Activated T-helper 1 cell treated with Interleukin-2 at 50 U/mL for 16 hours (primary cell): ENCODE measurements around the gene MYBL2.
"Not testable (repeated sequence)": the region's sequence is repeated elsewhere in the genome, so short reads cannot be mapped to it uniquely, and the experiment has no call there.

Experiments
- DNase-seq: peaks from one replicate; pipeline ENCODE4 v3.0.0-alpha.2; 2020; ENCODE audit warnings: low read depth

Gene MYBL2

DNA sequence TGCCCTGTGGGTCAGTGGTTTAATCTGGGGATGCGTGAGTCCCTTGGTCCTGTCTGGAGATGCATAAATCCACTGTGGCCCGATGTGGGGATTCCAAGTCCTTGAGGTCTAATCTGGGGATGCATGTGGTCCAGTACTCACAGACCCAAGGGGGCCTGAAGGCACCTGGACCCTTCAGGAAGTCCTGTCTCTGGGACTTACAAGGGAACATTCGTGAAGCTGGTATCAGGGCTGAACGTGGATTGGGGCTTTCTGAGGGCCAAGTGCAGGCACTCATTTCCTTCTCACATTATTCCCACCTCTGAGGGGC is 85.1 kb downstream of the MYBL2 start:
- no peak for DNase-seq

DNA sequence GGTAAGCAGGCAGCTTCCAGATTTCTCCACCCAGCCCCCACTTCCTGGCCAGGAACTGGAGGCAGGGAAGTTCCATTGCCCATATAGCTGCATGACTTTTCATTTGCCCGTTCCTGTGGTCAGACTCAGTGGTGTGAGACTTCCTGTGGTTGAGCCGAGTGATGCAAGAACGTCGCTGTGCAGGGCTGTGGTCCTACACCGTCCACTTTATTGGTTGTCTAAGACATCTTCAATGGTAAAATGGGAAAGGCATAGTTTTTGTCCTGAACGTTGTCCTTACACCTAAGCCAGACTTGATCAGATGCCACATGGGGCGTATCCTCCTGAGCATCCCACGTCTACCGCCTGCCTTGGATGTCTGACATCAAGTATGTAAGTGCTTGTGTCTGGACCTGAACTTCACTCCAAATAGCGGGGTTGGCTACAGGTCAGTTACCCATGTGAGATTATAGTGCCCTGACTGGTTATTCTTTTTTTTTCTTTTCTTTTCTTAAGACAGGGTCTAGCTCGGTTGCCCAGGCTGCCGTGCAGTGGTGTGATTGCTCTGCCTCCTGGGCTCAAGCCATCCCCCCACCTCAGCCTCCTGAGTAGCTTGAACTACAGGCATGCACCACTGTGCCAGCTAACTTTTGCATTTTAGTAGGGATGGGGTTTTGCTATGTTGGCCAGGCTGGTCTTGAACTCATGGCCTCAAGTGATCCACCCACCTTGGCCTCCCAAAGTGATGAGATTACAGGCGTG is 85.8 kb downstream of the MYBL2 start:
- no peak for DNase-seq

DNA sequence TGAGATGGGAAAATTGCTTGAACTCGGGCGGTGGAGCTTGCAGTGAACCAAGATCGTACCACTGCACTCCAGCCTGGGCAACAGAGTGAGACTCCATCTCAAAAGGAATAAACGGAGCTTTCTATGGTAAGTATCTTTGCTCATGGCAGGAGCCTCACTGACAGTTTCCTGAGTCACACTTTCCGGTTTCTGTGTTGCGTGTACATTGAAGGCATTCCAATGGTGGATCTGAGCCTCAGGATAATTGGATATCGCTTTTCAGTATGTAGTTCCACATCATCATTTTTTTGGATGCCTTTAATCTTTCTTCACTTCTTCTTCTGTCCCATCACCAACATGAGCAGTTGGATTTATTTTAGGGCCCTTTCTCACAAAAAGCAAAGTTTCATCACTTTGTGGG is 88.5 kb downstream of the MYBL2 start:
- no peak for DNase-seq

DNA sequence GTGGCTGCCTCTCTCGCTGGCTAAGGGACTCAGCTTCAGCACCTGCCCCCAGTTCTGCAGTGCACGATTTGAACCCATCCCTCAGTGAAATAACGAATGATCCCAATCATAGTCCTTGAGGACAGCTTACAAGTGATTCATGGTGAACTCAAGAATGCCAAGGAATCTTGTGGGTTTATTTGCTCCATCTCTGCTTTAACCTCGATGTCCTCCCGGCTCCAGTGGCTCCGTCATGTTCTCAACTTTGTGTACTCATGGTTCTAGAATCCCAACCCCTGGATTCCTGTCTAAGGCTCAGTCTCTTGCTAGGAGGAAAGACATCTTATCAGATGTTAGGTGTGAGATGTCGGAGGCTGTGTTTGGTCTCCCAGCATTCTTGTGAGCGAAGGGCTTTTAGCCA is 88.9 kb downstream of the MYBL2 start:
- DNase-seq: no peak

DNA sequence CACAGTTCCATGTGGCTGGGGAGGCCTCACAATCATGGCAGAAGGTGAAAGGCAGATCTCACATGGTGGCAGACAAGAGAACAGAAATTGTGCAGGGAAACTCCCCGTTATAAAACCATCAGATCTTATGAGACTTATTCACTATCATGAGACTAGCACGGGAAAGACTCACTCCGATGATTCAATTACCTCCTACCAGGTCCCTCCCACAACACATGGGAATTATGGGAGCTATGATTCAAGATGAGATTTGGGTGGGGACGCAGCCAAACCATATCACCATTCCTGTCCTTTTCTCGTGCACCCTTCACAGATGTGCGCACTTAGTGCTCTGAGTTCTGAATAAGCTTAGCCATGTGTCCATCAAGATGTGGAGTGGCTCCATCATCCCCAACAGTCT is 91.0 kb downstream of the MYBL2 start:
- DNase-seq: not testable (repeated sequence)

DNA sequence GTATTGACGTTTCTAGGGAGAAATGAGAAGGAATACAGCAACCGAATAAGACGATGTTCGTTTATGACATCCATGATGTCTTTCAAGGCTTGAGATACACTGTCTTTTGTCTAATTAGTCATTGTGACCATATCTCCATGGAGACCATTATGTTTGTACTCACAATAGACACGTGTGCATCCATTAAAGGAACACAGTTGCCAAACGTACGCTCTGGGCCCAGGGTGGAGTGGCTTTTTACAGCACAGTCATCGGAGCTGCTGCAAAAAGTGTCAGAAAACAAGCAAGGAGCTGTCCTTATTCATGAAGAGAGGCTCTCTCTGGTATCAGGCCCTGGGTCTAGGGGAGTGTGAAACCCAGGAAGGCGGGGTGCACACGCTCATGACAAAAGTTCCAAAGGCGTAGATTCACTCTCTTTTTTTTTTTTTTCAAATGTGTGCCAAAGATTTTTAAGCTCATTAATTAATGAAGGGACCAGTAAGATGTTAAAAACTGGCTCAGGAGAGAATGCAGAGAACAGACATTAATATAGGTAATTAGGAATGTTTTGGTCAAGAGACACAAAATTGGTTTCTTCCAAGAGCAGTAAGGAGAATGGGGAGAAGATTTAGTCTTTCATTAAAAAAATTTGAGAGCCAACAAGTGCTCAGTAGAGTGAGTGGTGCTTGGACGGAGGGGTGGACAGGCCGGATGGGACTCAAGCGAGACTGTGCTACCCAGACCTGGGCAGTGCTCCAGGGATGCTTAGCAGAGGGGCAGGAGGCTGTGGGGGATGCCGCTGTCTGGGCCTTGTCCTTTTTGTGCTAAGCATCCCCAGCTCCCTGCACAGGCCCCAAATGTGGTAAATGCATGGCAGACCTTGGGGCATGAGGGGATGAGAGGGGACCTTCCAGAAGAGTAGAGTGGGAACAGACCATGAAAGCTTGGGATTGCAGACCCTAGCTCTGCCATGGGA is 94.7 kb downstream of the MYBL2 start:
- no peak for DNase-seq

DNA sequence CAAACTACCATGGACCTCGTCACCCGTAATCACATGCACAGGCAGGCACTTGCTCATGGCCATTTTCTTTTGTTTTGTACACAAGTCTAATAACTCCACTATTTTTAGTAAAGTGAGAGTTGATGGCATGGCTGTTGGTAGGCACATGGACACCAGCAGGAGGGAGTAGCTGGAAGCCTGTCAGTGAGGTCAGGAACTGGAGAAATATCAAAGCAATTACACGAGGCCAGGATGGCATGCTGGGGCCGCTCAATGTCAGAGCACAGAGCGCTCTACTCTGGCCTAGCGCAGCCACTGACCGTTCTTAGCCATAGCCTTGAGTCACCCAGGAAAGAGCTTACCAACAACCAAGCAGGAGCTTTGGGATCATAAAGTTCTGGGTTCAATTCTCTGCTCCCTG is 96.0 kb downstream of the MYBL2 start:
- no peak for DNase-seq

DNA sequence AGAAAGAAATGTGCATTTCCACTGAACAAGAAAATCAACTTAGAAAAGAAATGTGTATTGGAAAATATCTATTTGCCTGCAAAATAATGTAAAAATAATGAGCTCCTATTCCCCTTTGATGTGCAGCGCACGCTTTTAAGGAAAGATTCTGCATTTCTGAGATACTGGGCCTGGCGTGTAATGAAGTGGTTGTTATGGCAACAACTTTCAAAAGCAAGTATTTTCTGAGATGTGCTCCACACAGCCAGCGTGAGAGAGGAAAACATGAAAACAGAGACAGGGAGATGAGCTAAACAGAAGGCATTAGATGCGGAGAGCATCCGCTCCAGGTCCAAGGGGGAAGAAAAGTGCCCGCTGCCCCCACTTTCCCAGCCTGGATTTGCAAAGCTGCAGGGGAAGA is 99.0 kb downstream of the MYBL2 start:
- no peak for DNase-seq
